Epithelial cell of esophagus (primary cell): Measurements from ENCODE around the gene CIBAR2.

ENCODE experiments used
- DNase-seq: peaks from one replicate; pipeline ENCODE4 v3.0.0; 2010; ENCODE audit warnings: low read depth
- H3K4me3 ChIP-seq: 2 replicates; pipeline ENCODE4 v1.5.1; 2011; ENCODE audit warnings: mild to moderate bottlenecking, low read length, control low read depth
- CTCF ChIP-seq: IDR thresholded peaks from 2 replicates; pipeline ENCODE4 v1.5.1; 2011; ENCODE audit warnings: low read depth, mild to moderate bottlenecking, low read length, control low read depth, inconsistent platforms; ENCODE audit not compliant: insufficient read depth; ENCODE audit errors: missing control alignments

The CIBAR2 gene

GRCh38 chr16:85064186-85064585 is 48.1 kb downstream of the CIBAR2 start:
- TF ChIP-seq CTCF: no peak
- DNase-seq: no peak

DNA sequence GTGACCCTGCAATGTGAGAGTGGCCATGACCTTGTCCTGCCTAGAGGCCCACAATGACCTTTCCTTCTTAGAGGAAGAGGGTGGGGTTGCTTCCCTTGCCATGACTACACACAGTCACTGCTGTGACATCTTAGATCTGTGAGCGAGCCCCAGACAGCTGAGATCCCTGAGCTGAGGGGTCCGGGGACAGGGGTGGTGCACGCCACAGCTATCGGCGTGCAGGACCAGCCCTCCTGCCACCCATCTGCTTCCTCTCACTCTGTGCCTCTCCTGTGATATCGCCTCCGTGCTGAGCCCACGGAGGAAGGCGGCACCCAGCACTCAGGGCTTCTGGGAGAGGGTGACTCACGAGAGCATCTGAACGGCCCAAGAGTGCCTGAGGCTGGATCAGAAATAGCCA is 49.4 kb downstream of the CIBAR2 start:
- no peak for DNase-seq
- TF ChIP-seq CTCF: no peak
- H3K4me3 ChIP-seq: no peak overlapping the region

More at GRCh38 chr16:85064186-85064585, 48.1 kb downstream of the CIBAR2 start:
- H3K4me3 ChIP-seq: no peak overlapping the region

GRCh38 chr16:85062323-85062722 is 49.9 kb downstream of the CIBAR2 start:
- no peak for TF ChIP-seq CTCF
- no peak for DNase-seq
- no peak overlapping the region for H3K4me3 ChIP-seq

DNA sequence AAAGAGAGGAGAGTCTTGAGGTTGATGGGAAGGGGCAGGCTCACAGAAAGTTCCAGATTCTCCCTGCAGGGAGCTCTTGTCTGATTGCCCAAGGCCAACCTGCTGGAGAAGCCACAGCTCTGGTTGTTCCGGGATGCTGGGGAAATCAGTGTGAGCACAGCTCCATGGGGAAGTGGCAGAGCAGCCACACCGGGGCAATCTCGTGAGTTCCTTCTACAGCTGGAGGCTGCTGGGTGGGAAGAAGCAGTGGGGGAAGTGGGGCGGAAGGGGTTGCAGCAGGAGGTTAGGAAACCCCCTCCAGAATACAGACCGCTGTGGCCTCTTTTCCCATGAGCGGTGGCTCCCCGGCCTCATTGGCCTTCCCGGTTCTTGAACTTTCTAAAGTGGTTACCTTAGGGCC is 50.7 kb downstream of the CIBAR2 start:
- no peak overlapping the region for H3K4me3 ChIP-seq
- TF ChIP-seq CTCF: no peak
- no peak for DNase-seq

- TF ChIP-seq CTCF: no peak
- no peak for DNase-seq
- H3K4me3 ChIP-seq: no peak overlapping the region
Observed at GRCh38 chr16:85058909-85059308, 53.4 kb downstream of the CIBAR2 start.

- no peak for DNase-seq
- TF ChIP-seq CTCF: no peak
- no peak overlapping the region for H3K4me3 ChIP-seq
Observed at GRCh38 chr16:85057948-85058347, 54.3 kb downstream of the CIBAR2 start.

DNA sequence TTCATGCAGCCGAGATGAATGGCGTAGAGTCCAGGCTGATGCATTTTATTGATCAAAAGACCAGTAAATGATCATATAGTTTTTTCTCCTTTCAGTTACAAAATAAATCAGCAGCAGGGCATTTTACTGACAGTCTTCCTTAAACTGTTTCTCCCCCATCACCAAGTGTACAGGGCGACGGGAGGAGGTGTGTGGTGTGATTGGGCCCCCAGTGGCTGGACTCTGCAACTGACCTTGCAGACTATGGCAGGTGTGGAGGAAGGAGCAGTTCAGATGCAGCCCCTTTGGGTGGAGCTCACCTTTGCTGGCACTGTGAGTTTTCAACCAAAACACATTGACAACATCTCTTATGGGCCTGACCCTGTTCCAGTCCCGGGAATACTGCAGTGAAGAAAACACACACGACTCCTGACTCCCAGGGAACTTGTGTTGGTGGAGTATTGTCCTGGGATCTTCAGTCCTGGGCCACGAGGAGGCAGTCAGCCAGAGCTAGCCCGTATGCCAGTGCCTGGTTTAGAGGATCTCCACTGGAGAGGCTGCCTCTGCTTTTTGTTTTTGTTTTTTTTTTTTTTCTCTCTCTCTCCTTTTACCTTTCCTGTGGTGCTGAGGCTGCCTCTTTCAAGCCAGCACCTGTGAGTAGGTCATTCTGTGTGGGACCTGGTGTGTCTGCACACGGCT is 54.9 kb downstream of the CIBAR2 start:
- H3K4me3 ChIP-seq: no peak overlapping the region
- TF ChIP-seq CTCF: no peak
- no peak for DNase-seq
